SKM-1 treated with dmso at 0.1 percent for 144 hours (cell line): ENCODE measurements around the gene SDR42E2.
"Not testable (repeated sequence)": the region's sequence is repeated elsewhere in the genome, so short reads cannot be mapped to it uniquely, and the experiment has no call there.

Experiments
- DNase-seq: peaks from one replicate; lab custom pipeline; 2025; ENCODE audit not compliant: unreplicated experiment; lab: John Stamatoyannopoulos, UW

The SDR42E2 gene

DNA sequence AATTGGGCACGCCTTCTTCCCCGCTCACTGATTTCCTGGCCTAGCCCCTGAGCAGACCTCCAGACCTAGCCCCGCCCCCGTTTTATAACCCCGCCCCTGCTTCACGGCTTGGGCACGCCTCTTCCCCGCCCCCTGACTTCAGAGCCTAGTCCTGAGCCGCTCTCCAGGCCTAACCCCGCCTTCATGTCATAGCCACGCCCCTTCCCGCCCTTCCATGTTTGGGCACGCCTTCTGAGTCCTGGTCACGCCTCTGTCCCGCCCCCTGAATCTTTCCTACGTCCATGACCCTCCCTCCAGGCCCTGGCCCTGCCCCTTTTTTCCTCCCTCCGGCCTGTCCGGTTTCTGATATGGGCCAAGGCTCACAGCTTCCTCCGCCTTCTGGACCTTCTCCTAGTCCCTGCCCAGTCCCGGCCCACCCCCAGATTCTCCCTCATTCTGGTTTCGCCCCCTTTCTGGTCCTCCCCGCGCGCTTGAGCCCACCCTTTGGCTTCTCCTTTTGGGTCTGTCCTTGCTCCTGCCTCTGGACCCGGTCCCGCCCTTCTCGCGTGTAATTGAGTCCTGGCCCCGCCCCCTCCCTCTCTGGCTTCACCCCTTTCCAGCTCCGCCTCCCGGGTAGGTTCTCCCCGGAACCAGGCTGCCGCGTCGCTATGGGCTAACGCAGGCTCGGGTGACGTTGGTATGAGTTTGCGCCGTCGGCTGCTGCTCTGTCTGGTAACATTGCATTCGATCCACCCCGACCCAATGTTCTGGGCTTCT, 28.6 kb downstream of the SDR42E2 start:
- DNase-seq = peak; percentile 99

DNA sequence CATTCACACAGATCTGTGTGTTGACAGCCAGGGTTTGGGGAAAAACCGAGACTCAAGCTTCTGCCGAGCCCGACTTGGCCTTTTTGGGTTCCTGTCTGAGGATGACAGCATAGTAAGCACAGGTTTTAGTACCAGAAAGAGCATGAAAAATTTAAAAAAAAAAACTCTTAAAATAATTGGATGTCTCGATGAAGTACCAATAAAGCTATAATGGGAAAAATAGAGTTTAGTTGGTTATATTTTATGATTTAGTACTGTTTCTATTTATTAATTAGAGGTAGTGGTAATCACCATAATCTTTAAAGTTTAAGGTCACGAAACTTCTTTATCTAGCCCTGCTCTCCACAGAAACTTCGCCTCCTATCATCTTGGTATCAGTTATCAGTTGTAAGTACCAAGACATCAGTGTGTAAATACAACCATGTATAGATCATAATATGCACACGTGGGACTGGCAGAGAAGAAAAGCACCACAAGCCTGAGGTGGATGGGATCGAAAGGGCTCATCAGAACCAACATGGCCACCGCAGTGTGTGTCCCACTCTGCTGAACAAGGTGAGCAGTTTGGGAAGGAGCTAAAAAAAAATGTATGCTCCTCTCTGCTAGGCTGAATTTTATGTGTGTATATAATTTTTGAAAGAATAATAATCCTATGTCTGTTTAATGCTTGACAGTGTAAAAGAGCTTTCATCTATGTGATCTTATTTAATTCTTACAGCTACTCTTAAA, 29.4 kb downstream of the SDR42E2 start:
- DNase-seq = no peak

- DNase-seq = peak; percentile 87
Measured at GRCh38 chr16:22192261-22193062, 30.2 kb downstream of the SDR42E2 start.

DNA sequence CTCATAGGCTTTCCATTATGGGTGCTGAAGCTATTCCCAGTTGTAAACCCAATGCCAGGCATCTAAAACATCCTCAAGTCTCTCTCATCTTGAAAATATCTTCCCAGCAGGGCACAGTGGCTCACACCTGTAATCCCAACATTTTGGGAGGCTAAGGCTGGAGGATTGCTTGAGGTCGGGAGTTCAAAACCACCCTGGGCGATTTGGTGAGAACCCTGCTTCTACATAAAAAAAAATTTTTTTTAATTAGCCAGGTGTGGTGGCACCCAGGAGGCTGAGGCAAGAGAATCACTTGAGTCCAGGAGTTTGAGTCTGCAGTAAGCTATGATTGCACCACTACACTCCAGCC, 30.7 kb downstream of the SDR42E2 start:
- no peak for DNase-seq

DNA sequence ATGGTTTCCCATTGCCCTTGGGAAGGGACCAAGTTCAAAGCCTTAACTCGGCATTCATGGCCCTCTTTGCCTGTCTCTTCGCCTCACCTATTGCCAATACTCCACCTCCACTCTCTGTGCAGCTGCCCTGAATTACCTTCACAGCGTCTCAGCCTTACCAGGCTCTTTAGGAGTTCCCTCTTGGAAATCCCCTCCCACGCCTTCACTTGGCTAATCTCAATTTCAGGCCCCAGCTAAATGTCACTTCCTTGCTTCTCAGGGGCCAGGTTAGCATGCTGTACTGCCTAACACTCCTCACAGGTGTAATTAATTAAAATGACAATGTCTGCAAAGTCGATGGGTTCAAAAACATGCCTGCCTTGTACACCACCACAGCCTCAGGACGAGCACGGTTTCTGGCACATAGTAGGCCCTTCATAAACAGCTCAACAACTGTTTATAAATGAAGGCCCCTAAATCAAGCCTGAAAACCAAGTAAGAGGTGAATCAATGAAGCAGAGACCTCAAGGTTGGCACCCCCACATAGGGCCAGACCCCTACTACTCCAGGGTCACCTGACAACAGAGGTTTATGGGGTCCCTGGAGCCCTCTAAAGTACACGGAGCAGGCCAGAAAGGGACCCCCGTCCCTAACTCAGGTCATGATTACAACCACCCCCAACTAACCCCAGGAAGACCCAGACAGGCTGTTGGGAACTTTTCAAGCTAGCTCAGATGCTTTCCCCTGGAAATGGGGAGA, 32.6 kb downstream of the SDR42E2 start:
- DNase-seq = no peak

DNA sequence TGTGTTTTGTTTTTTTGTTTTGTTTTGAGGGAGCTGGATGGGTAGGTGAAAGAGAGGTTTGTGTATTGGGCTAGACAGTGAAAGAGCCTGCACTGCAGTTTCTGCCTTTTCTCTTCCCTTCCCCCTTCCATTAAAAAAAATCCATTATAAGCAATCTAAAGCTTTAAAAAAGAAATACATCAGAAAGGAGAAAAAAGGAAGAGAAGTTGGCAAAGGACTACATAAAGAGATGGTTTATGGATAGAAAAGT, 33.1 kb downstream of the SDR42E2 start:
- DNase-seq = no peak

- DNase-seq = peak; percentile 70
Measured at GRCh38 chr16:22195695-22196558, 33.6 kb downstream of the SDR42E2 start.

DNA sequence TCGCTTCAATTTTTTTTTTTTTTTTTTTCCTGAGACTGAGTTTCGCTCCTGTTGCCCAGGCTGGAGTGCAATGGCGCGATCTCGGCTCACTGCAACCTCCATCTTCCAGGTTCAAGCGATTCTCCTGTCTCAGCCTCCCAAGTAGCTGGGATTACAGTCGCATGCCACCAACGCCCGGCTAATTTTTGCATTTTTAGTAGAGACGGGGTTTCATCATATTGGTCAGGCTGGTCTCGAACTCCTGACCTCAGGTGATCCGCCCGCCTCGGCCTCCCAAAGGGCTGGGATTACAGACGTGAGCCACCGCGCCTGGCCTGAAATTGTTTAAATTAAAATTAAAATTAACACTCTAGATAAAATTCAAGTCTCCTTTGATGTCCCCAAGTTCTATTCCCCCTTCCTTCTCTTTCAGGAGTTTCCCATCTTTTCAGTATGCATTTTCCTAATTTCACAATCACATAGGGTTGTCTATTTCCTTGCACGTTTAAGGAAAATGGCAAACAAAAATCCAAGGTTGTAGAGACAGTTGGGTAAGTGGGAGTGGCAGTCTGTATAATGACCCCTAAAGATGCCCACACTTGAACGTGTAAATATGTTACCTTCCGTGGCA, 34.4 kb downstream of the SDR42E2 start:
- DNase-seq = not testable (repeated sequence)

GRCh38 chr16:22198547-22199293, 36.4 kb downstream of the SDR42E2 start:
- no peak for DNase-seq

DNA sequence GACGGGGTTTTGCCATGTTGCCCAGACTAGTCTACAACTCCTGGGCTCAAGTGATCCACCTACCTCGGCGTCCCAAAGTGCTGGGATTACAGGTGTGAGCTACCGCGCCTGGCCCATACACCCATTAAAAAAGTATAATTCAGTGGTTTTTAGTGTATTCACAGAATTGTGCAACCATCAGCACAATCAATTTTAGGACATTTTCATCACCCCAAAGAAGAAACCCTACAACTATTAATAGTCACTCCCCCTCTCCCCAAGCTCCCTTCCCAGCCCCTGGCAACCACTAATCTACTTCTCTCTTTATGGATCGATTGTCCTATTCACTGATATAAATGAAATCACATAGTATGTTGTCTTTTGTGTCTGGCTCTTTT, 39.9 kb downstream of the SDR42E2 start:
- DNase-seq = no peak

DNA sequence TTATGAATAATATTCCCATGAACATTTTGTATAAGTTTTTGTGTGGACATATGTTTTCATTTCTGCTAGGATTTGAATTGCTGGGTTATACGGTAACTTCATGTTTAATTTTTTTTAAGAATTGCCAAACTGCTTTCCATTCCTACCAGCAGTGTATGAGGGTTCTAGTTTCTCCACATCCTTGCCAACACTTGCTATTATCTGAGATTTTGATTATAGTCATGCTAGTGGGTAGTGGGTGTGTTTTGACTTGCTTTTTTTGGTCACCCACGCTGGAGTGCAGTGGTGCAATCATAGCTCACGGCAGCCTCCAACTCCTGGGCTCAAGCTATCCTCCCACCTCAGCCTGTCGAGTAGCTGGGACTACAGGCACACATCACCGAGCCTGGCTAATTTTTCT, 40.8 kb downstream of the SDR42E2 start:
- DNase-seq = no peak

DNA sequence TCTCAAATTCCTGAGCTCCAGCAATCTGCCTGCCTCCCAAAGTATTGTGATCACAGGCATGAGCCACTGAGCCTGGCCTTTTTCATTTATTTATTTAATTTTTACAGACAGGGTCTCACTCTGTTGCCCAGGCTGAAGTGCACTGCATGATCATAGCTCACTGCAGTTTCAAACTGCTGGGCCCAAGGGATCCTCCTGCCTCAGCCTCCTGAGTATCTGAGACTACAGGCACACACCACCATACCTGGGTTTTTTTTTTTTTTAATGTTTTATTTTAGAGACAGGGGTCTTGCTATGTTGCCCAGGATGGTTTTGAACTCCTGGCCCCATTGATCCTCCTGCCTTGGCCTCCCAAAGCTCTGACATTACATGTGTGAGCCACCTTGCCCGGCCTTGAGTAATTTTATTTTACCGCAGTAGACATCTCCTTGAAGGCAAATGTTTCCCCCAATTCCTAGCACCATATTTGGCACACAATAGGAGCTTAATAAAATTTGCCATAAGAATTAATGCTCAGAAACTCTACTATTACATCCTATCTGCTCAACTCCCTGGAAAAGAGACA, 41.9 kb downstream of the SDR42E2 start:
- no peak for DNase-seq

DNA sequence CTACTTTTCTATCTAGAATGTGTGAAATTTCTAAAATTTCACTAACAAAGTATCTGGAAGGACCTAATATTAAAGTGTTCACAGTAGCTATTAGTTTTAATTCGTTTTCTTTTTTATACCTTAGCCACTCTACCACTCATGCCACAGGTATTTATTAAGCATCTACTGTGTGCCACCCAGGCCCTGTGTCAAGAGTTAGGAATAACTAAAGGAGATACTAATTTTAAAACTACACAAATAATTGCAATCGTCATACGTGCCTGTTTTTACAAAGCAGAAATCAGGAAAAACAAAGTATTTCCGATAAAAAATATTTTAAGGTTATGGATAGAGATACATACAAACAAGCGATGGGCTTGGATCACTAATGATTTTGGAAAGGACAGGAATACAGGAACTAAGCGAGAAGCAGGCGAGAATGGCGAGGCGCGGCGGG, 43.3 kb downstream of the SDR42E2 start:
- DNase-seq = no peak

DNA sequence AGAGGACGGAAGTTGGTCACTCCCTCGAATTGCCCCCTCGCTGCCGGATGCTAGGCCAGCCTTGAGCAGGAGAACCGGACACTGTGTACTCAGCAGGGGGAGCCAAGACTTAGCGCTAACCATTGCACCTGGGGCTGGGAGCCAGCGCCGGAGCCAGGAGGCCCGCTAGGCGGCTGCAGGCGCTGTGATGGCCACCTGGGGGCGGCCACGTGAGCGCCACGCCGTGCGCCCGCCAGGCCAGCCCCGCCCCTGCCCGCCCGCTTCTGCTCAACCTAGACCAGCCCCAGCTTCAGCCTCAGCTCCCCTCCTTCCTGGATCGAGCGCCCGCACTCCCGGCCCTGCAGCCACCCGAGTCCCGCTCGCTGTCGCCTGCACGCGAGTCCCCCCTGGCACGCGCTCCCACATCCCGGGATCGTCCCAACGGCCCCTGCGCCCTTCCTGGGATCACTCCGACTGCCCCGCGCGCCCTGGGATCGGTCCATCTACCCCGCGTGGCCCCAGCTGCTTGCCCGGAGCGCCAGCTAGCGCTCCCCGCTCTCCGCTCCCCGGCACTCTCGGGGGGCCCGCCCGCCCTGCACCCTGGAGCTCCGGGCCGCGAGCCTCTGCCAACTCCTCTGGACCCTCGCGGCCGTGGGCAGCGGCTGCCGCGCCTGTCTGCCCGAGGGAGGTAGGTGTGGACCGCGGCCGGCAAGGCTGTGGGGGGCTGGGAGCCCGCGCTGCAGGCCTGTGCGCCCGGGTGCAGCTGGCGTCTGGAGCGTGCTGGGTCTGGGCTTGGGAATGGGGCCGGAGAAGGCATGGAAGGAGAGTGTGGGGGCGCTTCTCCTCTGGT, 43.9 kb downstream of the SDR42E2 start, which contains the start of gene EEF2K:
TSS of gene EEF2K (plus strand) at position 266 of the 829 bp plus-strand sequence. CDS start 19,452 bp downstream, outside the sequence.
- peak; percentile 92 for DNase-seq

DNA sequence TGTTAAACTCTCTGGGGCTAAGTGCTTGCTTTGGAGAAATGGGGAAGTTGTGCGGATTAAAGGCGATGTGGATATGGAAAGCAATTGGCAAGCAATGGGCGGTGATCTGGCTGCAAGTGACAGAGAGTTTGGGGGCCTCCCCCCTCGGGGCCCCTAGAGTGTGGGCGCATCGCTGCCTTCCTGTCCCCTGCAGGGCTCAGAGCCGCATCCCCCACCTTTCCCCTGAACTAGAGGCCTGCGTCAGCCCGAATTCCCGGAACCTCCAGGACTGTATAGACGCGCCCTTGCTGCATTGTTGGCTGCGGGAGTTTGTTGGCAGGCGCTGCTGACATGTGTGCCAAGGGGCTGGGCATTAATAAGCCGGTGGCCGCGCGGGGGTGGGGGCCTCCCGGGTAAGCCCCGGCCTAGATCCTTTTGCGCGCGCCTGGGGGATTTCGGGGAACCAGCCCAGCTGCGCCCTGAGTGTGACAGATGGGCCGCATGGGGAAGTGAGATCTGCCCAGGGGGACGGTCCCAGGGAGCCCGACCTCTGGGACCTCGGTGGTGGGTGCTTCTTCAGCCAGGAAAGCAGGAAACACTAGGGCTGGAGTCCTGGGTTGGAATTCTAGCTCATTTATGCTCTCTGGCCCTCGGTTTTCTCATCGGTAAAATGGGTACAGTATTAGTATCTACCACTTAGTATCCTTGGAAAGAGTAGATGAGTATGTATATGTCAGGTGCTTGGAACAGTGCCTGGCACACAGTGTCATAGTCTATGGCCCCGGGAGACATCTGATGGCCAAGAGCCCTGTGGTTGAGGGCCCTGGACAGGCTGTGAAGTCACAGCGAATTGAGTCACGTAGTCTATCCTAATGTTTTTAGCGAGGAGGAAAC, 44.8 kb downstream of the SDR42E2 start:
- DNase-seq = peak; percentile 69

DNA sequence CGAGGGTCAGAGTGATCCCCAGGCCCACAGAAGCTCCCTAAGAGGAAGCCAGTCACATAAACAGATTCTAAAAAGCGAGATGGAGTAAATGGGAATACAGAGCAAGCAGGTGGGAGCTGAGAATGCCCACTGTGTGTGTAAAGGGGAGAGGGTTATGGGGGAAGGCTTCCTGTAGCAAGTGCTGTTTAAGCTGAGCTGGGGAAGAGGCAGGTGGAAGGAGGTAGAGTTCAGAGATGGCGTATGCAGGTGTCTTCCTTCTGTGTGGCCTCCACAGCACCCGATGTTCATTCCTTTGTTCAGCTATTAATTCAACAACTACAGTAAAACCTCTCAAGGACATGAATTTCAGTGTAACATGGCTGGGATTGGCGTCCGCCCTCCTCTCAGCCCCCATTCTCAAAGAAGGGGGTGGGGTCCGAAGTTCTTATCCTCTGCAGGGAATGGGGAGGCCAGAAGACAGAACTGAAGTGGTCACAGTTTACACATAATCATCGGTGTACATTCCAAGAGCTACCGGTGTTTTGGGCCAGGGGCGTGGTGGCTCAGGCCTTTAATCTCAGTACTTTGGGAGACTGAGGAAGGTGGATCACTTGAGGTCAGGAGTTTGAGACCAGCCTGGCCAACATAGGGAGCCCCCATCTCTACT, 45.5 kb downstream of the SDR42E2 start:
- no peak for DNase-seq

GRCh38 chr16:22210285-22210684, 48.0 kb downstream of the SDR42E2 start:
- no peak for DNase-seq
